OCI-LY1 (cell line): ENCODE results near the gene RLBP1.

Experiments used
- H2AFZ ChIP-seq: fragments of 200-600 bp; sonication (generic), shearing (Covaris generic); 2 replicates; pipeline ENCODE4 v1.6.0; 2014; ENCODE audit warnings: antibody characterized with exemption, mild to moderate bottlenecking, low read length
- H3F3A ChIP-seq: fragments of 200-600 bp; sonication (generic), shearing (Covaris generic); 2 replicates; pipeline ENCODE4 v1.6.0; 2014; ENCODE audit warnings: mild to moderate bottlenecking, antibody characterized with exemption, low read length, moderate library complexity; ENCODE audit not compliant: insufficient read depth
- H3K27ac ChIP-seq: fragments of 200-600 bp; sonication (generic); 2 replicates; pipeline ENCODE4 v1.5.1; 2014; ENCODE audit warnings: low read length, mixed run types, mild to moderate bottlenecking, low read depth; ENCODE audit not compliant: poor library complexity, severe bottlenecking
- H3K27me3 ChIP-seq: fragments of 200-600 bp; sonication (generic); 2 replicates; pipeline ENCODE4 v1.6.0; 2014; ENCODE audit warnings: antibody characterized with exemption, mild to moderate bottlenecking, low read length, moderate library complexity; ENCODE audit not compliant: insufficient read depth
- H3K36me3 ChIP-seq: fragments of 200-600 bp; sonication (generic); 2 replicates; pipeline ENCODE4 v1.6.1; 2014; ENCODE audit warnings: mild to moderate bottlenecking, antibody characterized with exemption, low read length, moderate library complexity, mixed read lengths; ENCODE audit not compliant: insufficient read depth
- H3K4me1 ChIP-seq: fragments of 200-600 bp; sonication (generic); 2 replicates; pipeline ENCODE4 v1.5.1; 2014; ENCODE audit warnings: mild to moderate bottlenecking, low read length, moderate library complexity; ENCODE audit not compliant: insufficient read depth, severe bottlenecking
- H3K4me2 ChIP-seq: fragments of 200-600 bp; sonication (generic), shearing (Covaris generic); 2 replicates; pipeline ENCODE4 v1.6.1; 2014; ENCODE audit warnings: low read length
- H3K4me3 ChIP-seq: fragments of 200-600 bp; sonication (generic); 2 replicates; pipeline ENCODE4 v1.5.1; 2014; ENCODE audit warnings: low read length, low read depth, mild to moderate bottlenecking, mixed read lengths; ENCODE audit not compliant: poor library complexity, severe bottlenecking
- H3K79me2 ChIP-seq: fragments of 200-600 bp; shearing (Covaris generic); 2 replicates; pipeline ENCODE4 v1.6.1; 2016; ENCODE audit warnings: mixed run types, low read length, mixed read lengths; ENCODE audit not compliant: insufficient read depth
- H3K9ac ChIP-seq: fragments of 200-600 bp; sonication (generic), shearing (Covaris generic); 2 replicates; pipeline ENCODE4 v1.6.1; 2014; ENCODE audit warnings: mild to moderate bottlenecking, low read length, mixed read lengths
- H3K9me2 ChIP-seq: fragments of 200-600 bp; sonication (generic), shearing (Covaris generic); 2 replicates; pipeline ENCODE4 v1.6.1; 2014; ENCODE audit warnings: low read depth, mild to moderate bottlenecking, low read length, mixed read lengths
- H3K9me3 ChIP-seq: fragments of 200-600 bp; shearing (Covaris generic); 2 replicates; pipeline ENCODE4 v1.6.1; 2014; ENCODE audit warnings: low read length, mixed read lengths
- H4K20me1 ChIP-seq: fragments of 200-600 bp; sonication (generic), shearing (Covaris generic); 2 replicates; pipeline ENCODE4 v1.6.0; 2016; ENCODE audit warnings: mild to moderate bottlenecking, low read length; ENCODE audit not compliant: insufficient read depth
- EZH2 ChIP-seq: fragments of 200-600 bp; sonication (generic), shearing (Covaris generic); IDR thresholded peaks from 2 replicates; pipeline ENCODE4 v1.8.0; 2017; ENCODE audit warnings: borderline replicate concordance, mixed run types, mild to moderate bottlenecking, antibody characterized with exemption, low read length, moderate library complexity, mixed read lengths
- TF ChIP-seq, protein P1 (sequence below): fragments of 200-600 bp; sonication (generic), shearing (Covaris generic); IDR thresholded peaks from 2 replicates; pipeline ENCODE4 v1.5.1; 2017; ENCODE audit warnings: mild to moderate bottlenecking, antibody characterized with exemption, low read length, moderate library complexity, mixed read lengths

Gene RLBP1

DNA sequence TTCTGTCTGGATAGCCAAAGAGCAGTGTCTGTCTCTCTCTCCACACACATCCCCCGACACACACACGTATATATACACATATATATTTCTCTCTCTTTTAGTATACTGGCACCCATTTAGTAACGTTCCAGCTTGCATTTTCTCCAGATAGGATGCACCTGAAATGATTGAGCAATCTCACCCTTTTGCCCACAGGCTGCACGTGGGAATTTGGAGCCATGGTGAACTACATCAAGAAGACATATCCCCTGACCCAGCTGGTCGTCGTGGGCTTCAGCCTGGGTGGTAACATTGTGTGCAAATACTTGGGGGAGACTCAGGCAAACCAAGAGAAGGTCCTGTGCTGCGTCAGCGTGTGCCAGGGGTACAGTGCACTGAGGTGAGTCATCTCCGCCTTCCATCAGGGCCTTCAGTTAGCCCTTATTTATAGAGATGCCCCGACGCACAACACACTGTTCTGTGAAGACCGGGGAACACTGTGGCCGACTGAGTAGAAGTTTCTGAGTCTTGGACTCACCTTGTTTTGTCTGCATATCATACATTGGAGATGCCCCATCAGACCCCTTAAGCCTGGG, 45.7 kb downstream of the RLBP1 start:
- Histone ChIP-seq H3K79me2 (no peaks in the 10 kb centered on the region), H3K27me3 (no peaks in the 10 kb centered on the region), H3K36me3 (peaks cover 32% of the 10 kb centered on the region; the same call in 1 of the 2 replicates), H3K4me1 (no peaks in the 10 kb centered on the region), H3K9me3 (no peaks in the 10 kb centered on the region), H2AFZ (no peak overlapping the region), H3K4me3 (no peak overlapping the region), H3K9ac (no peak overlapping the region), H3K9me2 (no peaks in the 10 kb centered on the region), H4K20me1 (no peaks in the 10 kb centered on the region), H3F3A (no peaks in the 10 kb centered on the region), H3K27ac (no peak overlapping the region), H3K4me2 (no peak overlapping the region)
- TF ChIP-seq EZH2: no peak
- TF ChIP-seq, protein P1, sequence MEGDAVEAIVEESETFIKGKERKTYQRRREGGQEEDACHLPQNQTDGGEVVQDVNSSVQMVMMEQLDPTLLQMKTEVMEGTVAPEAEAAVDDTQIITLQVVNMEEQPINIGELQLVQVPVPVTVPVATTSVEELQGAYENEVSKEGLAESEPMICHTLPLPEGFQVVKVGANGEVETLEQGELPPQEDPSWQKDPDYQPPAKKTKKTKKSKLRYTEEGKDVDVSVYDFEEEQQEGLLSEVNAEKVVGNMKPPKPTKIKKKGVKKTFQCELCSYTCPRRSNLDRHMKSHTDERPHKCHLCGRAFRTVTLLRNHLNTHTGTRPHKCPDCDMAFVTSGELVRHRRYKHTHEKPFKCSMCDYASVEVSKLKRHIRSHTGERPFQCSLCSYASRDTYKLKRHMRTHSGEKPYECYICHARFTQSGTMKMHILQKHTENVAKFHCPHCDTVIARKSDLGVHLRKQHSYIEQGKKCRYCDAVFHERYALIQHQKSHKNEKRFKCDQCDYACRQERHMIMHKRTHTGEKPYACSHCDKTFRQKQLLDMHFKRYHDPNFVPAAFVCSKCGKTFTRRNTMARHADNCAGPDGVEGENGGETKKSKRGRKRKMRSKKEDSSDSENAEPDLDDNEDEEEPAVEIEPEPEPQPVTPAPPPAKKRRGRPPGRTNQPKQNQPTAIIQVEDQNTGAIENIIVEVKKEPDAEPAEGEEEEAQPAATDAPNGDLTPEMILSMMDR: no peak

DNA sequence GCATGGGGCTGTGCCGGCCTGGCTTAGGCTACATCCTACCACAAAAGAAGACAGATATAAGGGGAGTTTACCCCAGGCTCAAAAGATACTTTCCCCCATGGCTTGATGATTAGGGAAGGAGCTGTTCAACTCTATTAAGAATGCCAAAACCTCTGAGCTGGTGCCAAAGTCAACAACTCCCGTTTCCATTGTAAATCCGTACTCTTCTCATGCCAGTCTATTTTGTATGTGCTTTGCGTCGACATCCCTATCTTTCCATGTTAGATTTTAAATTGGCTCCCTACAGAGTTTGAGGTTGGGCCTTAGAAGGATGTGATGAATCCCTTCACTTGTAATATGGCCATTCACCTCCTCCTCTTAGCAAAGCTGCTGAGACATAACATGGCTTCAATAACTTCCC, 46.9 kb downstream of the RLBP1 start:
- Histone ChIP-seq H2AFZ (no peak overlapping the region), H3K9ac (no peak overlapping the region), H4K20me1 (no peaks in the 10 kb centered on the region), H3K9me2 (no peaks in the 10 kb centered on the region), H3K4me1 (no peaks in the 10 kb centered on the region), H3K36me3 (peaks cover 32% of the 10 kb centered on the region; the same call in 1 of the 2 replicates), H3F3A (no peaks in the 10 kb centered on the region), H3K4me2 (no peak overlapping the region), H3K27ac (no peak overlapping the region), H3K4me3 (no peak overlapping the region), H3K27me3 (no peaks in the 10 kb centered on the region), H3K9me3 (no peaks in the 10 kb centered on the region), H3K79me2 (no peaks in the 10 kb centered on the region)
- no peak for TF ChIP-seq EZH2
- TF ChIP-seq, protein P1: no peak

DNA sequence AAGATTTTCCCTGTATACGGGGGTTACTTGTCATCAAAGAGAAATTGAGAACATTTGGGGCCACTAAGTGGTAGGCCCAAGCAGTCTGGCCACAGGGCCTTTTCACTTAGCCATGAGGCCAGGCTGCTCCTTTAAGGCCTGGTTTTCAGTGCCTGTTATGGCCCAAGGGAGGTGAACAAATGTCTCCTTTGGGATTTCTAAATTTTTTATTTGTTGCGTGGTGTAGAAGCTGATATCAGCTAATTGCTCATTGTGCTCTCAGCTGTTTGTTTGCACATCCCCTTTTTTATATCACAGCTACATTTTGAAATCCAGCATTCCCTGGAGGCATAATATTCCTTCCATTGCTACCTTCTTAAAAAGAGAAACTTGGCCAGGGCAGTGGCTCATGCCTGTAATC, 48.5 kb downstream of the RLBP1 start:
- Histone ChIP-seq H2AFZ (no peak overlapping the region), H3K9me3 (no peaks in the 10 kb centered on the region), H3K36me3 (peaks cover 20% of the 10 kb centered on the region; the same call in 1 of the 2 replicates), H3F3A (no peaks in the 10 kb centered on the region), H3K9ac (no peak overlapping the region), H3K79me2 (no peaks in the 10 kb centered on the region), H3K27ac (no peak overlapping the region), H3K9me2 (no peaks in the 10 kb centered on the region), H3K4me2 (no peak overlapping the region), H3K4me3 (no peak overlapping the region), H3K27me3 (no peaks in the 10 kb centered on the region), H3K4me1 (no peaks in the 10 kb centered on the region), H4K20me1 (no peaks in the 10 kb centered on the region)
- TF ChIP-seq EZH2: no peak
- TF ChIP-seq, protein P1: no peak
